SK-N-SH (cell line): ENCODE results near the gene AKAP12. TPM values are rescaled to one million over a fixed set of nuclear protein-coding genes. Genes with fewer than 3 reads are reported as not detected.

Experiments used
- CTCF ChIA-PET: fragments of 300-600, 350-600 bp; formaldehyde crosslinking; extraction: SDS; loops from one replicate; lab custom pipeline; 2021; lab: Yijun Ruan, JAX
- POLR2A ChIA-PET: fragments of 350-600 bp; sonication (Branson Sonifier 250); formaldehyde crosslinking; extraction: SDS; loops from one replicate; lab custom pipeline; 2020; ENCODE audit warnings: antibody characterized with exemption, inconsistent platforms; lab: Yijun Ruan, JAX
- DNase-seq: peaks from one replicate; pipeline ENCODE4 v3.0.0; 2012
- H2AFZ ChIP-seq: fragments of 200-600 bp; sonication (generic); 2 replicates; pipeline ENCODE4 v1.8.1; 2016; ENCODE audit warnings: antibody characterized with exemption, mild to moderate bottlenecking, low read depth
- H3F3A ChIP-seq: fragments of 200-600 bp; sonication (generic); replicated peaks from 2 replicates; pipeline ENCODE3; 2016; ENCODE audit warnings: antibody characterized with exemption, mild to moderate bottlenecking; ENCODE audit not compliant: insufficient read depth
- H3K27ac ChIP-seq, 2 experiments: fragments of 200-500 bp in 1 of 2; fragments of 200-600 bp in 1 of 2; sonication (Bioruptor generic) in 1 of 2; sonication (generic), shearing (Covaris generic) in 1 of 2; 2 replicates each; pipeline versions ENCODE4 v1.5.1 to v1.6.1; 2014 to 2016; ENCODE audit warnings: low read depth in 2 of 2, inconsistent platforms in 1 of 2, low read length in 1 of 2, mild to moderate bottlenecking in 1 of 2, mixed read lengths in 1 of 2
- H3K27me3 ChIP-seq: fragments of 200-600 bp; sonication (generic), shearing (Covaris generic); 2 replicates; pipeline ENCODE4 v1.6.1; 2016; ENCODE audit warnings: mixed run types; ENCODE audit not compliant: insufficient read depth
- H3K36me3 ChIP-seq, 2 experiments: fragments of 200-500 bp in 1 of 2; fragments of 200-600 bp in 1 of 2; sonication (Bioruptor generic) in 1 of 2; sonication (generic) in 1 of 2; replicated peaks in 1 of 2; 2 replicates each; pipeline versions ENCODE3 to v1.5.1; 2014 to 2016; ENCODE audit warnings: low read length in 1 of 2, mild to moderate bottlenecking in 1 of 2; ENCODE audit not compliant: insufficient read depth in 2 of 2, control insufficient read depth in 1 of 2
- H3K4me1 ChIP-seq, 2 experiments: fragments of 200-500 bp in 1 of 2; fragments of 200-600 bp in 1 of 2; sonication (Bioruptor generic) in 1 of 2; sonication (generic), shearing (Covaris generic) in 1 of 2; 2 replicates each; pipeline versions ENCODE4 v1.5.1 to v1.6.1; 2014 to 2016; ENCODE audit warnings: low read depth in 1 of 2, low read length in 1 of 2, mixed run types in 1 of 2; ENCODE audit not compliant: insufficient read depth in 2 of 2, control insufficient read depth in 1 of 2
- H3K4me2 ChIP-seq: fragments of 200-600 bp; sonication (generic), shearing (Covaris generic); 2 replicates; pipeline ENCODE4 v1.6.1; 2017; ENCODE audit warnings: mixed run types
- H3K4me3 ChIP-seq, 2 experiments: fragments of 200-500 bp in 1 of 2; fragments of 200-600 bp in 1 of 2; sonication (Bioruptor generic) in 1 of 2; sonication (generic), shearing (Covaris generic) in 1 of 2; 2 replicates each; pipeline versions ENCODE4 v1.5.1 to v1.8.1; 2014 to 2016; ENCODE audit warnings: low read depth in 2 of 2, inconsistent platforms in 1 of 2, low read length in 1 of 2, mild to moderate bottlenecking in 1 of 2, mixed read lengths in 1 of 2, moderate library complexity in 1 of 2
- H3K79me2 ChIP-seq: fragments of 200-600 bp; sonication (generic); 2 replicates; pipeline ENCODE4 v1.8.1; 2017; ENCODE audit warnings: mild to moderate bottlenecking; ENCODE audit not compliant: insufficient read depth
- H3K9ac ChIP-seq: fragments of 200-600 bp; sonication (generic); 2 replicates; pipeline ENCODE4 v1.6.1; 2017; ENCODE audit warnings: mixed run types
- H3K9me2 ChIP-seq: fragments of 200-600 bp; sonication (generic); 2 replicates; pipeline ENCODE4 v1.6.1; 2017; ENCODE audit warnings: mixed run types
- H3K9me3 ChIP-seq: fragments of 200-600 bp; sonication (generic); 2 replicates; pipeline ENCODE4 v1.6.1; 2017; ENCODE audit warnings: mixed run types, mild to moderate bottlenecking, moderate library complexity
- H4K20me1 ChIP-seq: fragments of 200-600 bp; sonication (generic); 2 replicates; pipeline ENCODE4 v1.6.1; 2017; ENCODE audit warnings: mild to moderate bottlenecking, mixed run types; ENCODE audit not compliant: insufficient read depth
- FOSL2 ChIP-seq: IDR thresholded peaks from 2 replicates; pipeline ENCODE4 v1.4.0; 2012; ENCODE audit warnings: low read depth, mild to moderate bottlenecking, moderate library complexity, borderline replicate concordance
- FOXJ3 ChIP-seq: sonication (generic); formaldehyde crosslinking; IDR thresholded peaks from 2 replicates; pipeline ENCODE4 v1.5.1; 2020; ENCODE audit warnings: mild to moderate bottlenecking, missing genetic modification reagents
- FOXM1 ChIP-seq: IDR thresholded peaks from 2 replicates; pipeline ENCODE4 v1.4.0; 2012; ENCODE audit warnings: low read depth, mild to moderate bottlenecking
- MEF2A ChIP-seq: IDR thresholded peaks from 2 replicates; pipeline ENCODE4 v1.4.0; 2012; ENCODE audit warnings: low read depth, borderline replicate concordance
- MXI1 ChIP-seq: IDR thresholded peaks from 2 replicates; pipeline ENCODE4 v1.6.1; 2012; ENCODE audit warnings: mild to moderate bottlenecking, low read depth, low read length, improper control_type of control experiment
- NRF1 ChIP-seq: IDR thresholded peaks from 2 replicates; pipeline ENCODE4 v1.6.1; 2012; ENCODE audit warnings: low read depth, mild to moderate bottlenecking, low read length
- RCOR1 ChIP-seq: fragments of 150-350 bp; IDR thresholded peaks from 2 replicates; pipeline ENCODE4 v1.6.1; 2017; ENCODE audit warnings: antibody characterized with exemption, low read length
- SMC3 ChIP-seq: IDR thresholded peaks from 2 replicates; pipeline ENCODE4 v1.6.1; 2012; ENCODE audit warnings: low read depth, low read length, improper control_type of control experiment
- TCF12 ChIP-seq: IDR thresholded peaks from 2 replicates; pipeline ENCODE4 v1.4.0; 2012
- YY1 ChIP-seq: IDR thresholded peaks from 2 replicates; pipeline ENCODE4 v1.4.0; 2012; ENCODE audit warnings: low read depth, mild to moderate bottlenecking
- WGBS: methylation state at CpG from one replicate; pipeline ENCODE4 v1.1.6; 2017; ENCODE audit warnings: low lambda C conversion rate; 5-methylcytosine and 5-hydroxymethylcytosine counted together
- polyA plus RNA-seq, 3 experiments: library from polyadenylated mRNA; depleted of rRNA; stranded (reverse); fragments of >200 nt; gene quantifications; 2 replicates each; pipeline ENCODE4 v1.2.3, GENCODE V29; 2012
- TF ChIP-seq, protein P1 (sequence below): IDR thresholded peaks from 2 replicates; pipeline ENCODE4 v1.4.0; 2012; ENCODE audit warnings: low read depth, borderline replicate concordance
- TF ChIP-seq, protein P2 (sequence below): fragments of 200-600 bp; sonication (generic); IDR thresholded peaks from 2 replicates; pipeline ENCODE4 v1.6.1; 2017; ENCODE audit warnings: antibody characterized with exemption, mild to moderate bottlenecking, moderate library complexity
- TF ChIP-seq, protein P3 (sequence below): IDR thresholded peaks from 2 replicates; pipeline ENCODE4; 2012
- TF ChIP-seq, protein P4 (sequence below): fragments of 150-350 bp; IDR thresholded peaks from 2 replicates; pipeline ENCODE4 v1.6.1; 2017; ENCODE audit warnings: antibody characterized with exemption, low read length, low read depth, borderline replicate concordance

Gene AKAP12
- polyA plus RNA-seq, 1 of the 3 experiments (the other 2 are of a cell fraction) = 46.5 TPM

DNA sequence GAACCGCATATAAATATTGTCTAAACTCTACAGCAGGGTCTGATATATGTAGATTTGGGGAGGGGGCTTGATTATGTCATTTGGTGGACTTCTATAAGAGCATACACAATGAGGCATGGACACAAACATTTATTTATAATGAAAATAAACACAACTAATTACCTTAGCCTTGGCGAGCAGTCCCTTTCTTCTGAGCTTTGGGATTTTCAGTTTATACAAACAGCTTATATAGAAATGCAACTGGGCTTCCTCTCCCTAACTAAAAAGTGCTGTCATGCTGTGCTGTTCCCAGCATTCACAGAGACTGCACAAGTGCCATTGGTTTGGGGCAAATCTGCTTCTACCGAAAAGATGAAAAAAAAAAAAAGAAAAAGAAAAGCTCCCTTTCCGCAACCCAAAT, 69.9 kb downstream of the AKAP12 start:
- no peaks in the 10 kb centered on the region for H4K20me1 ChIP-seq
- no peaks in the 10 kb centered on the region for H3K9me3 ChIP-seq
- no peak overlapping the region for H3K4me2 ChIP-seq
- H3K79me2 ChIP-seq = peaks cover 4% of the 10 kb centered on the region; the same call in 1 of the 2 replicates
- H3K4me1 ChIP-seq = peaks cover 0 to 6% of the 10 kb centered on the region in 2 experiments; a peak in 1 of 4 replicates
- H3K9ac ChIP-seq = no peak overlapping the region
- 91% methylated on average over 4 of the region's 4 CpGs for WGBS
- H3K4me3 ChIP-seq = no peak overlapping the region
- H3K27me3 ChIP-seq = no peaks in the 10 kb centered on the region
- peaks cover 0 to 10% of the 10 kb centered on the region in 2 experiments for H3K36me3 ChIP-seq
- H3K27ac ChIP-seq = no peak overlapping the region
- no peaks in the 10 kb centered on the region for H3K9me2 ChIP-seq
- no peak for DNase-seq
- ChIA-PET POLR2A (no interaction called here), CTCF (interaction anchor here (7.1 kb wide), 1 partner anchor 15 kb away, joined by 59 read pairs; no protein-coding TSS in a partner anchor)
- TF ChIP-seq FOXJ3 (no peak), FOXM1 (no peak)
- no peaks in the 10 kb centered on the region for H3F3A ChIP-seq
- no peak overlapping the region for H2AFZ ChIP-seq

DNA sequence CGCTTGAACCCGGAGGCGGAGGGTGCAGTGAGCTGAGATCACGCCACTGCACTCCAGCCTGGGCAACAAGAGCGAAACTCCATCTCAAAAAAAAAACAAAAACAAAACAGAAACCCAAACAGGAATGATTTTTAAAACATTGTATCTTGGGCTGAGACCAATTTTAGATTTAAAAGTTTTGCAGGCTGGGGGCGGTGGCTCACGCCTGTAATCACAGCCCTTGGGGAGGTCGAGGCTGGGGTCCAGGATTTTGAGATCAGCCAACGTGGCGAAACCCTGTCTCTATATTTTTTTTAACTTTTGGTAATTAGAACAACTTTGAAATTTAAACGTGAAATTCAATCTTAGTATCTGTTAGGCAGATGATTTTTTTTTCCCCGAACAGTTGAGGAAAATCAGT, 70.5 kb downstream of the AKAP12 start:
- ChIA-PET POLR2A (no interaction called here), CTCF (interaction anchor here (1.3 to 7.1 kb wide), 2 partner anchors 14 to 17 kb away, joined by 3 to 59 read pairs; no protein-coding TSS in a partner anchor)
- Histone ChIP-seq H3K36me3 (peaks cover 0 to 10% of the 10 kb centered on the region in 2 experiments), H3K27me3 (no peaks in the 10 kb centered on the region), H3K4me2 (no peak overlapping the region), H3K9me2 (no peaks in the 10 kb centered on the region), H3K27ac (no peak overlapping the region), H2AFZ (no peak overlapping the region), H3K4me3 (no peak overlapping the region), H3K4me1 (peaks cover 0 to 4% of the 10 kb centered on the region in 2 experiments; a peak in 1 of 4 replicates), H3F3A (no peaks in the 10 kb centered on the region), H3K79me2 (peaks cover 10% of the 10 kb centered on the region; the same call in 1 of the 2 replicates), H3K9me3 (no peaks in the 10 kb centered on the region), H3K9ac (no peak overlapping the region), H4K20me1 (no peaks in the 10 kb centered on the region)
- DNase-seq = no peak
- TF ChIP-seq MEF2A (no peak), TCF12 (no peak), RCOR1 (no peak), FOSL2 (no peak), NRF1 (no peak), SMC3 (no peak), MXI1 (no peak), YY1 (no peak)
- TF ChIP-seq, protein P1, sequence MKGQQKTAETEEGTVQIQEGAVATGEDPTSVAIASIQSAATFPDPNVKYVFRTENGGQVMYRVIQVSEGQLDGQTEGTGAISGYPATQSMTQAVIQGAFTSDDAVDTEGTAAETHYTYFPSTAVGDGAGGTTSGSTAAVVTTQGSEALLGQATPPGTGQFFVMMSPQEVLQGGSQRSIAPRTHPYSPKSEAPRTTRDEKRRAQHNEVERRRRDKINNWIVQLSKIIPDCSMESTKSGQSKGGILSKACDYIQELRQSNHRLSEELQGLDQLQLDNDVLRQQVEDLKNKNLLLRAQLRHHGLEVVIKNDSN = no peak
- TF ChIP-seq, protein P2, sequence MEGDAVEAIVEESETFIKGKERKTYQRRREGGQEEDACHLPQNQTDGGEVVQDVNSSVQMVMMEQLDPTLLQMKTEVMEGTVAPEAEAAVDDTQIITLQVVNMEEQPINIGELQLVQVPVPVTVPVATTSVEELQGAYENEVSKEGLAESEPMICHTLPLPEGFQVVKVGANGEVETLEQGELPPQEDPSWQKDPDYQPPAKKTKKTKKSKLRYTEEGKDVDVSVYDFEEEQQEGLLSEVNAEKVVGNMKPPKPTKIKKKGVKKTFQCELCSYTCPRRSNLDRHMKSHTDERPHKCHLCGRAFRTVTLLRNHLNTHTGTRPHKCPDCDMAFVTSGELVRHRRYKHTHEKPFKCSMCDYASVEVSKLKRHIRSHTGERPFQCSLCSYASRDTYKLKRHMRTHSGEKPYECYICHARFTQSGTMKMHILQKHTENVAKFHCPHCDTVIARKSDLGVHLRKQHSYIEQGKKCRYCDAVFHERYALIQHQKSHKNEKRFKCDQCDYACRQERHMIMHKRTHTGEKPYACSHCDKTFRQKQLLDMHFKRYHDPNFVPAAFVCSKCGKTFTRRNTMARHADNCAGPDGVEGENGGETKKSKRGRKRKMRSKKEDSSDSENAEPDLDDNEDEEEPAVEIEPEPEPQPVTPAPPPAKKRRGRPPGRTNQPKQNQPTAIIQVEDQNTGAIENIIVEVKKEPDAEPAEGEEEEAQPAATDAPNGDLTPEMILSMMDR = no peak
- TF ChIP-seq, protein P3, sequence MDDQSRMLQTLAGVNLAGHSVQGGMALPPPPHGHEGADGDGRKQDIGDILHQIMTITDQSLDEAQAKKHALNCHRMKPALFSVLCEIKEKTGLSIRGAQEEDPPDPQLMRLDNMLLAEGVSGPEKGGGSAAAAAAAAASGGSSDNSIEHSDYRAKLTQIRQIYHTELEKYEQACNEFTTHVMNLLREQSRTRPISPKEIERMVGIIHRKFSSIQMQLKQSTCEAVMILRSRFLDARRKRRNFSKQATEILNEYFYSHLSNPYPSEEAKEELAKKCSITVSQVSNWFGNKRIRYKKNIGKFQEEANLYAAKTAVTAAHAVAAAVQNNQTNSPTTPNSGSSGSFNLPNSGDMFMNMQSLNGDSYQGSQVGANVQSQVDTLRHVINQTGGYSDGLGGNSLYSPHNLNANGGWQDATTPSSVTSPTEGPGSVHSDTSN = no peak
- TF ChIP-seq, protein P4, sequence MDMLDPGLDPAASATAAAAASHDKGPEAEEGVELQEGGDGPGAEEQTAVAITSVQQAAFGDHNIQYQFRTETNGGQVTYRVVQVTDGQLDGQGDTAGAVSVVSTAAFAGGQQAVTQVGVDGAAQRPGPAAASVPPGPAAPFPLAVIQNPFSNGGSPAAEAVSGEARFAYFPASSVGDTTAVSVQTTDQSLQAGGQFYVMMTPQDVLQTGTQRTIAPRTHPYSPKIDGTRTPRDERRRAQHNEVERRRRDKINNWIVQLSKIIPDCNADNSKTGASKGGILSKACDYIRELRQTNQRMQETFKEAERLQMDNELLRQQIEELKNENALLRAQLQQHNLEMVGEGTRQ = no peak
- WGBS = 94% methylated on average over 12 of the region's 12 CpGs
